Activated B cell treated with CpG ODN at 0.5 μM for 24 hours (primary cell): ENCODE data around the gene VEZF1. TPM values are rescaled to one million over a fixed set of nuclear protein-coding genes. Genes with fewer than 3 reads are reported as not detected.

Experiments used
- ATAC-seq: fragments of 200-7000 bp; cut with Tn5 transposase; one replicate; pipeline ENCODE4 v1.10.0; 2021; ENCODE audit warnings: low read depth, mild to moderate bottlenecking, moderate library complexity
- CTCF ChIA-PET: fragments of 350-600 bp; sonication (Branson Sonifier 250); formaldehyde crosslinking; loops from one replicate; lab custom pipeline; 2021; ENCODE audit warnings: antibody characterized with exemption; lab: Charles Lee
- POLR2A ChIA-PET: fragments of 350-600 bp; sonication (Branson Sonifier 250); formaldehyde crosslinking; loops from one replicate; lab custom pipeline; 2021; ENCODE audit warnings: antibody characterized with exemption; lab: Charles Lee
- DNase-seq: peaks from one replicate; pipeline ENCODE4 v3.0.0; 2022
- H3K27ac Mint-ChIP-seq: one replicate; pipeline ENCODE4 v1.8.0; 2020; ENCODE audit warnings: mixed read lengths
- H3K27me3 Mint-ChIP-seq: one replicate; pipeline ENCODE4 v1.8.0; 2021; ENCODE audit warnings: mixed read lengths
- H3K36me3 Mint-ChIP-seq: one replicate; pipeline ENCODE4 v1.8.0; 2021; ENCODE audit warnings: low read depth, mixed read lengths
- H3K4me1 Mint-ChIP-seq: one replicate; pipeline ENCODE4 v1.8.0; 2021; ENCODE audit warnings: mixed read lengths
- H3K4me3 Mint-ChIP-seq: one replicate; pipeline ENCODE4 v1.8.0; 2020; ENCODE audit warnings: mild to moderate bottlenecking, mixed read lengths
- H3K9me3 Mint-ChIP-seq: one replicate; pipeline ENCODE4 v1.8.0; 2020; ENCODE audit warnings: mixed read lengths
- intact Hi-C: fragments of 100-400 bp; cut with micrococcal nuclease; formaldehyde crosslinking; loops from one replicate; pipeline ENCODE4 v1.15.1; 2024
- total RNA-seq: library from RNA; stranded (reverse); gene quantifications from 2 replicates; pipeline ENCODE4 v1.2.3, GENCODE V29; 2022
- TF ChIP-seq, protein P1 (sequence below): fragments of 200-600 bp; IDR thresholded peaks from one replicate; pipeline ENCODE4 v1.8.0; 2022; ENCODE audit warnings: antibody characterized with exemption, mild to moderate bottlenecking

The VEZF1 gene
- total RNA-seq, 1 donor from 2014 or later, result 45.1 TPM

DNA sequence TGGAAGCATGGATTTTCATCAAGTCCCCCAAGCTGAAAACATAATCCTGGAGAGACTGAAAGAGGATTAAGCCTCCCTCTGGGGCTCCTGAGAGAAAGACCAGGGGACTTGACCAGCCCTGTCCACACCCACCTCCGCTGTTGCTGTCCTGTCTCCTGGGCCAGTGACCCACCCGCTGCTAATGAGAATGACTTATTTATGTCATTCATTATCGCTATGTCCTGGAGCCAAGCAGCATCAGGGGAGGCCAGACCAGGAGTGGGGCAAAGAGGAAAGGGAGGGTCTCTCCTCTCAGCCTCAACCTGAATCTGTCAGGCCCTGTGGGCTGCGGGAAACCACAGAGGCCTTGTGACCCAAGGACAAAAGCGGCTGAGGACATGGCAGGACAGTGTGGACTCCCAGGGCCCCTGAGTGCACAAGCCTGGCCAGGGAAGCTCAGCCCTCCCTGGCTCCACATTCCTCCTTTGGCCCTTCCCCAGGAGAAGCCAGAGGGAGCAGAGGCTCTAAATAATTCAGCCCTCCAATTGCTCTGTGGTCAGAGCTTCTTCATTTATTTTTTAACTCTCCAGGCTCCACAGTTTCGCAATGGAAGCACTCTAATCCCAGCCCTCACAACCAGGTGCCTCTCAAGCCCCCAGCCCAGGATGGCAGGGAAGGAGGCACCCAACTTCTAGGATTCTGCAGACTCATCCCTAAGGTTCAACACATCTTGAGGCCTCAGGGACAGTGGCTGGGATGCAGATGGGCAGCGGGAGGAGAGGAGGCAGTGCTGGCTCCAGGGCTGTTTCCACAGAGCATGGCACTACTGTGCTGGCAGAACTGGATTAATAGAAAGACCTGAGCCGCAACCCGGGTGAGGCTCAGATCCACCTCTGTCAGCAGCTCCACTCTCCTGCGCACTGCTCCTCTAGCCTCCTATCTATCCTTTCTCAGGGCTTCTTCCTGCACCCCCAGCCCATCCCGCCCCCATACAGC is 51.9 kb downstream of the VEZF1 start:
- Mint-ChIP-seq H3K9me3 (no peaks in the 10 kb centered on the region), H3K4me3 (no peak overlapping the region), H3K27ac (no peak overlapping the region), H3K4me1 (peaks cover 18% of the 10 kb centered on the region), H3K36me3 (no peaks in the 10 kb centered on the region), H3K27me3 (peaks cover 28% of the 10 kb centered on the region)
- no peak for ATAC-seq
- TF ChIP-seq, protein P1, sequence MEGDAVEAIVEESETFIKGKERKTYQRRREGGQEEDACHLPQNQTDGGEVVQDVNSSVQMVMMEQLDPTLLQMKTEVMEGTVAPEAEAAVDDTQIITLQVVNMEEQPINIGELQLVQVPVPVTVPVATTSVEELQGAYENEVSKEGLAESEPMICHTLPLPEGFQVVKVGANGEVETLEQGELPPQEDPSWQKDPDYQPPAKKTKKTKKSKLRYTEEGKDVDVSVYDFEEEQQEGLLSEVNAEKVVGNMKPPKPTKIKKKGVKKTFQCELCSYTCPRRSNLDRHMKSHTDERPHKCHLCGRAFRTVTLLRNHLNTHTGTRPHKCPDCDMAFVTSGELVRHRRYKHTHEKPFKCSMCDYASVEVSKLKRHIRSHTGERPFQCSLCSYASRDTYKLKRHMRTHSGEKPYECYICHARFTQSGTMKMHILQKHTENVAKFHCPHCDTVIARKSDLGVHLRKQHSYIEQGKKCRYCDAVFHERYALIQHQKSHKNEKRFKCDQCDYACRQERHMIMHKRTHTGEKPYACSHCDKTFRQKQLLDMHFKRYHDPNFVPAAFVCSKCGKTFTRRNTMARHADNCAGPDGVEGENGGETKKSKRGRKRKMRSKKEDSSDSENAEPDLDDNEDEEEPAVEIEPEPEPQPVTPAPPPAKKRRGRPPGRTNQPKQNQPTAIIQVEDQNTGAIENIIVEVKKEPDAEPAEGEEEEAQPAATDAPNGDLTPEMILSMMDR, result no peak
- ChIA-PET POLR2A (interaction anchor here (0.9 kb wide), 1 partner anchor 71 kb away, joined by 3 read pairs; no protein-coding TSS in a partner anchor), CTCF (no interaction called here)
- intact Hi-C loops, result loop anchor here (5.0 kb wide), 1 partner anchor 34 kb away; no protein-coding TSS in a partner anchor
- DNase-seq, result no peak

DNA sequence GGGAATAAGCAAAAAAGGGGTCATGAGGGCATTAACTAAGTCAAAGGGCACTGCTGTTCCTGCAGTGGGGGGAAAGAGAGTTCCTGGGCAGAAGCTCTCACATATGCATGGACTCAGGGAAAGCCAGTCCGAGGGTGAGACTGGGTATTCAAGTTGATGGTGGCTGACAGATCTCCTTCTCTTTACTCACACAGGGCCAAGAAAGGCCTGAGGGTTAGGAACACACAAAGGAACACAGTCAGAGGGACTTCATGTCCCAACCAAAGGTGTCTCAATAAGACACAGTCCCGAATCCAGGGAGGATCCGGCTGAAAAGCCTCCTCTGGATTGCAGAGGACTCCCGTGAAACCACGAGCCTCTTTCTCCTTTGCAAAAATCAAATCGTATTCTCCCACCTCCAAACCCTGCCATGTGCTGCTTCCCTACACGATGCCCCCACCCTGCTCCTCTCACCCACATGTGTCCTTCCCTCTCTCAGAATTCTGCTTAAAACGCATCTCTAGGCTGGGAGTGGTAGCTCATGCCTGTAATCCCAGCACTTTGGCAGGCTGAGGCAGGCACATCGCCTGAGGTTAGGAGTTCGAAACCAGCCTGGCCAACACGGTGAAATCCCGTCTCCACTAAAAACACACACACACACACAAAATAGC is 56.4 kb downstream of the VEZF1 start:
- DNase-seq (no peak), ATAC-seq (no peak)
- Mint-ChIP-seq H3K27me3 (peaks cover 34% of the 10 kb centered on the region), H3K4me1 (no peaks in the 10 kb centered on the region), H3K27ac (no peak overlapping the region), H3K36me3 (no peaks in the 10 kb centered on the region), H3K4me3 (no peak overlapping the region), H3K9me3 (no peaks in the 10 kb centered on the region)
- intact Hi-C loops, result no loop called here
- TF ChIP-seq, protein P1, result no peak
- ChIA-PET CTCF (no interaction called here), POLR2A (interaction anchor here (0.6 kb wide), 1 partner anchor 18 kb away, joined by 4 read pairs; no protein-coding TSS in a partner anchor)

DNA sequence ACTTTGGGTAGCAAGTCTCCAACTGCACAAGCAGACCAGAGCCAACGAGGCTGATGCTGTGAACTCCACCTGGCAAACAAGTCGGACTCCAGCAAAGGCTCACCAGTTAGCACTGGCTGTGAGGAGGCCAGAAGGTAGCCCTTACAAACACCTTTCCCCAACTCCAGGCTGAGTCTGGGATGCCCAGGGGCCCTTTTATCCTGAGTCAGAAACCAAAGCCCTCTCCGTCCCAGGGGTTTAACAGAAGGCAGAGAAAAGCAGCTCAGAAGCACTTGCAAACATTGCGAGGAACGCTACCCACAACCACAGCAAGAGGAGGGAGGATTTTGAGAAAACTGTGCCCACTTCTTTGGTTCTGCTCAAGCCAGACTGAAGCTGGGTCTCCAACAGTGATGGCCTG is 57.8 kb downstream of the VEZF1 start:
- Mint-ChIP-seq H3K9me3 (no peaks in the 10 kb centered on the region), H3K27ac (no peak overlapping the region), H3K36me3 (no peaks in the 10 kb centered on the region), H3K4me3 (no peak overlapping the region), H3K4me1 (no peaks in the 10 kb centered on the region), H3K27me3 (peaks cover 31% of the 10 kb centered on the region)
- POLR2A ChIA-PET, result no interaction called here
- CTCF ChIA-PET, result no interaction called here
- intact Hi-C loops, result no loop called here
- ATAC-seq, result no peak
- DNase-seq, result no peak
- TF ChIP-seq, protein P1, result no peak

DNA sequence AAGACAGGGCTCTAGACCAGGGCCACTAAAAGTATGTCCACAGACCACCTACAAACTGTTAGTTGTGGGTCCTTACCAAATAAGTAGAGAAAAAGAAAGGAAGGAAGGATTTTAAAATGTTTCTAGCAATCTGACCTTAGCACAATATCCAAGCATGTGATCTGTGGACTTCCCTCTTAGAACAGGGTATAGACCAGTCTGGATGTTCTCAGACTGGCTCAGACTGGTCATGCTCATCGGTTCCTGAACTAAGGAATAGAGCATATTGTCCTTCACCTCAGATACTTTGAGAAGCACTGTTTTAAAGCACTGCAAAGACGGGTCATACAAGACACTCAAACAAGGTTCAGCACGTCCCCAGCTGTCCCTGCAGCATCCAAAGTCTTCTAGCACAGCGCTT is 58.7 kb downstream of the VEZF1 start:
- CTCF ChIA-PET, result no interaction called here
- TF ChIP-seq, protein P1, result no peak
- H3K9me3 Mint-ChIP-seq, result no peaks in the 10 kb centered on the region
- ATAC-seq (no peak), DNase-seq (no peak)
- no peaks in the 10 kb centered on the region for H3K4me1 Mint-ChIP-seq
- POLR2A ChIA-PET, result no interaction called here
- no peak overlapping the region for H3K27ac Mint-ChIP-seq
- H3K4me3 Mint-ChIP-seq, result no peak overlapping the region
- peaks cover 34% of the 10 kb centered on the region for H3K27me3 Mint-ChIP-seq
- intact Hi-C loops, result no loop called here
- H3K36me3 Mint-ChIP-seq, result no peaks in the 10 kb centered on the region

DNA sequence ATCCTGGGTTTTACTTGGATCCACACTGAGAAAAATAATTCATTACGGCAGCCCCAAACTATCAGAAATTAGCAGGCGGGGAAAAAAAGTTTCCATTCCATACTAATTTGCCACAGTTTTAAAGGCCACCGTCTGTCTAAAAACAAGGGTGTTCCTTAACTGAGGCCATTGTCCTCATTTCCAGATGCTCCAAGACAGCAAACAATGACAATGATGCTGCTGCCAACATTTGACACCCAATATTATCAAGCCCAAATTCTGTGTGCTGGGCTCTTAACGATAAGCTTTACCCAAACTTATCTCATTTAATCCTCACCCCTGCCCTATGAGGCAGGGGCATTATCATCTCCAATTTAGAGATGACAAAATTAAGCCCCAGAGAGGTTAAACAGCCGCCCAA is 59.1 kb downstream of the VEZF1 start:
- POLR2A ChIA-PET, result no interaction called here
- H3K27ac Mint-ChIP-seq, result no peak overlapping the region
- H3K9me3 Mint-ChIP-seq, result no peaks in the 10 kb centered on the region
- DNase-seq, result no peak
- H3K27me3 Mint-ChIP-seq, result peaks cover 37% of the 10 kb centered on the region
- H3K36me3 Mint-ChIP-seq, result no peaks in the 10 kb centered on the region
- intact Hi-C loops, result no loop called here
- ATAC-seq, result no peak
- TF ChIP-seq, protein P1, result no peak
- CTCF ChIA-PET, result no interaction called here
- no peaks in the 10 kb centered on the region for H3K4me1 Mint-ChIP-seq
- no peak overlapping the region for H3K4me3 Mint-ChIP-seq
